IPS-18a (cell line): ENCODE measurements around the gene PGAP6.
"Not testable (repeated sequence)": the region's sequence is repeated elsewhere in the genome, so short reads cannot be mapped to it uniquely, and the experiment has no call there.

ENCODE experiments used
- H3K27ac ChIP-seq: one replicate; pipeline ENCODE4 v1.5.1; 2013; ENCODE audit warnings: low read length
- H3K27me3 ChIP-seq: one replicate; pipeline ENCODE4 v1.6.1; 2013; ENCODE audit warnings: mild to moderate bottlenecking, low read length; ENCODE audit not compliant: control insufficient read depth, insufficient read depth
- H3K36me3 ChIP-seq: one replicate; pipeline ENCODE4 v1.6.1; 2013; ENCODE audit warnings: low read depth, low read length; ENCODE audit not compliant: control insufficient read depth
- H3K4me1 ChIP-seq: one replicate; pipeline ENCODE4 v1.6.1; 2013; ENCODE audit warnings: low read depth, low read length; ENCODE audit not compliant: control insufficient read depth
- H3K4me3 ChIP-seq: one replicate; pipeline ENCODE4 v1.5.1; 2013; ENCODE audit warnings: low read length
- H3K9ac ChIP-seq: one replicate; pipeline ENCODE4 v1.6.1; 2013; ENCODE audit warnings: mild to moderate bottlenecking, low read length, moderate library complexity
- H3K9me3 ChIP-seq: one replicate; pipeline ENCODE4 v1.6.1; 2013; ENCODE audit warnings: low read depth, low read length; ENCODE audit not compliant: control insufficient read depth

The PGAP6 gene

DNA sequence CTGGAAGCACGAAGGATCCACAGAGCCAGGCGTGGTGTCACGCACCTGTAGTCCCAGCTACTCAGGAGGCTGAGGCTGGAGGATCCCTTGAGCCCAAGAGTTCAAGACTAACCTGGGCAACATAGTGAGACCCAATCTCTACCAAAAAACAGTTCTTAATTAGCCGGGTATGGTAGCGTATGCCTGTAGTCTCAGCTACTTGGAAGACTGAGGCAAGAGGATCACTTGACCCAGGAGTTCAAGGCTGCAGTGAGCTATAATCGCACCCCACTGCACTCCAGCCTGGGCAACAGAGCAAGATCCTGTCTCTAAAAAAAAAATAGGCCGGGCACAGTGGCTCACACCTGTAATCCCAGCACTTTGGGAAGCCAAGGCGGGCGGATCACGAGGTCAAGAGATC, 33.3 kb downstream of the PGAP6 start:
- H3K27me3 ChIP-seq, H3K27ac ChIP-seq, H3K9ac ChIP-seq, H3K4me1 ChIP-seq, H3K9me3 ChIP-seq, H3K4me3 ChIP-seq: not testable (repeated sequence)
- H3K36me3 ChIP-seq, result peaks cover 25% of the 10 kb centered on the region

DNA sequence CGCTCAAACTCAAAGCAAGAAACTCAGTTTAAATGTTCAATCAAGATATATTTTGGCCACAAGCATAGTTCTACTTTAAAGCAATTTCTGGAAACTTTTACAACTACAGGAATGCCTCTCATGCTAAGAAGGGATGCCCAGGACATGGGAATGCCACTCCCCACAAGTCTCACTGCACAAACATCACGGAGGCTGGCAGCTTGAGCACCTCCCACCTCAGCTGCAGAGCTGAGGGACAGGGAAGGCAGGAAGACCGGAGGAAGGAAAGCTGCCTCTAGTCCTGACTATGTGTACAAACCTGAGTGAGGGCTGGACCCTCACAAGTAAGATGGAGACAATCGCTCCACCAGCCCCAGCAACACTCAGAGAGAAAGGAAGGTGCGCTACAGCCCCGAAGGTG, 34.6 kb downstream of the PGAP6 start:
- Histone ChIP-seq H3K9ac (no peak overlapping the region), H3K4me3 (no peak overlapping the region), H3K36me3 (peaks cover 25% of the 10 kb centered on the region), H3K27ac (no peak overlapping the region), H3K27me3 (no peaks in the 10 kb centered on the region), H3K4me1 (no peaks in the 10 kb centered on the region), H3K9me3 (no peaks in the 10 kb centered on the region)

DNA sequence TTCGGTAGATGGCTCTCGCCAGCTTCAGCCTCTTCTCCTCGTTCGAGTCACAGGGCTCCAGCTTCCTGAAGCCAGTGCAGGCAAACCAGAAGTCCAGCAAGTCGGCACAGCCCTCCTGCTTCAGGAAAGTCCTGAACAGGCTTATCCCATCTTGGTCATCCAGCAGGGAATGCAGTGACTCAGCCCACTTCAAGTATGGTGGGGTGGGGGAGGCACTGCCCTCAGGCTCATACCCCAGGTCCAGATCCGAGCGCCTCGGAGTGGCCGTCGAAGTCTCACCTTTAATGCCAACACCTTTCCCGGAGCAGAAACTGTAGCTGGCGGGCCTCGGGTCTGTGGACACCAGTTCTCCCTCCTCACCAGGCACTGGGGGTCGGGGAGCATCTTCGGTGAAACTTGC, 35.2 kb downstream of the PGAP6 start:
- H3K4me3 ChIP-seq, result no peak overlapping the region
- H3K27ac ChIP-seq, result no peak overlapping the region
- H3K27me3 ChIP-seq, result no peaks in the 10 kb centered on the region
- no peaks in the 10 kb centered on the region for H3K4me1 ChIP-seq
- peaks cover 25% of the 10 kb centered on the region for H3K36me3 ChIP-seq
- no peaks in the 10 kb centered on the region for H3K9me3 ChIP-seq
- no peak overlapping the region for H3K9ac ChIP-seq

DNA sequence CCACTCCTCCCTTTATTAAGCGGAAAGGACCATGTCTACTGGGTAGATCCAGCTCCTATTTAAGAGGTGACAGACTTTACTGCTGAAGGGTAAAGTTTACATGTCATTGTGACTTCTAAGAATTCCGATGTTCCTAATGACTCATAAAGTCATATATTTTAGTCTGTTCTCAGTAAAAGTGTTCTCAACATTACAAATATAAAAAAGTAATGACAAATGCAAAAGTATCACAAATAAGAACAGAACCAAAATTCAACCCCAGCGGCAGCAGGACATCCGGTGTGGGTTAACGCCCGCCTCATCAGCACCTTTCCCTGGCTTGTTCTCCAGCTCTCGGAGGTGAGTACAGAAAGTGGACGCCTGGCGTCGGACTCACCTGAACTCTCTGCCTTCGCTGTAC, 36.0 kb downstream of the PGAP6 start:
- no peaks in the 10 kb centered on the region for H3K27me3 ChIP-seq
- H3K9me3 ChIP-seq, result no peaks in the 10 kb centered on the region
- peaks cover 25% of the 10 kb centered on the region for H3K36me3 ChIP-seq
- H3K9ac ChIP-seq, result no peak overlapping the region
- H3K27ac ChIP-seq, result no peak overlapping the region
- no peaks in the 10 kb centered on the region for H3K4me1 ChIP-seq
- no peak overlapping the region for H3K4me3 ChIP-seq

DNA sequence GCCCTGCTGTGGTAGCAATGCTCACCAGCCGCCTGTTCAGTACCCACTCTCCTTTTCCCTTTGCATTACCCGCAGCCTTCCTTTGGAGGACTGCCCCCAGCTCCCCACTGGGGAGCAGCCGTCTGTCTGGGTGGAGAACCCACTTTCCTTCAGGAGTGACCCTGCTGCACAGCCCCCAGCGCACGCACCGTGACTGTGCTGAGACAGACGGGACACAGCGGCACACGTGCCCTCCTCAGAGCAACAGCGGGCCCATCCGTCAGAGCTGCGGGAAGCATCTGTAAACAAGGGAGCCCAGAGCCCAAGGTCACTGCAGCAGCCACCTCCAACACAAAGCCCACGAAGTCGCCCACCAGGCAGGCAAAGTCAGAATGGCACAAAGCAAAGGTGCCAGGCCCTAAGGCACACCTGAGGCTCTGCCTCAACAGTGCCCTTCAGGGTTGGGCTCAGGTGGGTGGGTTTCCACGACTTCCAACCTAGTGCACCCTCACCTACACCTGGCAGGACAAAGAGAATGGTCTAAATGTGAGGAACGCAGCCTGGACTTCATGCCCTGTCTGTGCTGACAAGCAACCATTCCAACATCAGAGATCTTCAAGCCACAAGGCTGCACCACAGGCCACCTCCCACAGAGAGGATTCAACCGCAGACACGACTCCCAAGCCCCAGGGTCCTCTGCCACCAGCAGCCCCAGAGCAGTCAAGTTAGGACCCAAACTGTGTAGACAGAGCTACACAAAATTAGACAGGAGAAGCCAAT, 39.1 kb downstream of the PGAP6 start:
- Histone ChIP-seq H3K9ac (no peak overlapping the region), H3K9me3 (no peaks in the 10 kb centered on the region), H3K4me1 (no peaks in the 10 kb centered on the region), H3K27ac (no peak overlapping the region), H3K4me3 (no peak overlapping the region), H3K36me3 (peaks cover 22% of the 10 kb centered on the region), H3K27me3 (no peaks in the 10 kb centered on the region)

DNA sequence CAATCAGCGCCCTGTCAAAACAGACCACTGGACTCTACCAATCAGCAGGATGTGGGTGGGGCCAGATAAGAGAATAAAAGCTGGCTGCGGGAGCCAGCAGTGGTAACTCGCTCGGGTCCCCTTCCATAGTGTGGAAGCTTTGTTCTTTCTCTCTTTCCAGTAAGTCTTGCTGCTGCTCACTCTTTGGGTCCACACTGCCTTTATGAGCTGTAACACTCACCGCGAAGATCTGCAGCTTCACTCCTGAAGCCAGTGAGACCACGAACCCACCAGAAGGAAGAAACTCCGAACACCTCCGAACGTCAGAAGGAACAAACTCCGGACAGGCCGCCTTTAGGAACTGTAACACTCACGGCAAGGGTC, 39.8 kb downstream of the PGAP6 start:
- H3K27ac ChIP-seq, H3K27me3 ChIP-seq, H3K9me3 ChIP-seq, H3K4me3 ChIP-seq, H3K9ac ChIP-seq, H3K4me1 ChIP-seq: not testable (repeated sequence)
- H3K36me3 ChIP-seq, result peaks cover 22% of the 10 kb centered on the region

DNA sequence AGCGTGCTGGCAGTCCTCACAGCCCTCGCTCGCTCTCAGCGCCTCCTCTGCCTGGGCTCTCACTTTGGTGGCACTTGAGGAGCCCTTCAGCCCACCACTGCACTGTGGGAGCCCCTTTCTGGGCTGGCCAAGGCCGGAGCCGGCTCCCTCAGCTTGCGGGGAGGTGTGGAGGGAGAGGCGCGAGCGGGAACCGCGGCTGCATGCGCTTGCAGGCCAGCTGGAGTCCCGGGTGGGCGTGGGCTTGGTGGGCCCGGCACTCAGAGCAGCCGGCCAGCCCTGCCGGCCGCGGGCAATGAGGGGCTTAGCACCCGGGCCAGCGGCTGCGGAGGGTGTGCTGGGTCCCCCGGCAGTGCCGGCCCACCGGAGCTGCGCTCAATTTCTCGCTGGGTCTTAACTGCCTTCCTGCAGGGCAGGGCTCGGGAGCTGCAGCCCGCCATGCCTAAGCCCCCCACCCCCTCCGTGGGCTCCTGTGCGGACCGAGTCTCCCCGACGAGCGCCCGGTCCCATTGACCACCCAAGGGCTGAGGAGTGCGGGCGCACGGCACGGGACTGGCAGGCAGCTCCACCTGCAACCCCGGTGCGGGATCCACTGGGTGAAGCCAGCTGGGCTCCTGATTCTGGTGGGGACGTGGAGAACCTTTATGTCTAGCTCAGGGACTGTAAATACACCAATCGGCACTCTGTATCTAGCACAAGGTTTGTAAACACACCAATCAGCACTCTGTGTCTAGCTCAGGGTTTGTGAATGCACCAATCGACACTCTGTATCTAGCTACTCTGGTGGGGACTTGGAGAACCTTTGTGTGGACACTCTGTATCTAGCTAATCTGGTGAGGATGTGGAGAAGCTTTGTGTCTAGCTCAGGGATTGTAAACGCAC, 40.4 kb downstream of the PGAP6 start:
- not testable (repeated sequence) for H3K4me1 ChIP-seq, H3K9ac ChIP-seq, H3K27ac ChIP-seq, H3K27me3 ChIP-seq, H3K9me3 ChIP-seq, H3K4me3 ChIP-seq
- peaks cover 18% of the 10 kb centered on the region for H3K36me3 ChIP-seq

DNA sequence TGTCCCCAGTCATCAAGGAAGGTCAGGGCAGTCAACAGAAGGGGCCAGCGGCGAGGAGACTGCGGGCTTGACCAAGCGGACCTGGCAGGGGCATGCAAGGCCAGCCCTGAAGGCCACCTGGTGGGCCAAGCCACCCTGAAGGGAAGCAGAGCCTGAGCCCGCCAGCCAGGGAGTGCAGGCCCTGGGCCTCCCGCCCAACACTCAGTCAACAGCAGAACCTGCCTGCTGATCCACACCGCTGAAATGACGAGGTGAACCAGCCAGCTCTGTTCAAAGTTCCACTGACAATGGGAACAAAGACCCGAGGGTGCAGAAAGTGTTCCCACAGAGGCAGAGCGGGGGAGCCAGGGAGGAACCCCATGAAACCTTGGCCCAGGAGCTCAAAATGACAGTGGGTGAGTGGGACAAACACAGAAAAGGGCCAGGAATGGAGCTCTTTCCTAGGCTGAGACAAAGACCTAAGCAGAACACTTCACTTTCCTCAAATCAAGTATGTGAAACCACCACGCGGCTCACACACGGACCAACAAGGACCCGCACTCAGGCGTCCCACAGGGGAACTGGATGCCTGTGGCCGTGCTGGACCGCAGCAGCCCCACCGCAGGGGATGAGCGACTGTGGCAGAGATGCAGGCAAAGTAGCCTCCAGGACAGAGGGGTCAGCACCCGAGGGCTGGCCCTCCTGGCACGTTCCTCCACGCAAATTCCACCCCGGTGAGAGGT, 41.2 kb downstream of the PGAP6 start:
- Histone ChIP-seq H3K4me3 (no peak overlapping the region), H3K27me3 (no peaks in the 10 kb centered on the region), H3K27ac (no peak overlapping the region), H3K36me3 (peaks cover 10% of the 10 kb centered on the region), H3K9ac (no peak overlapping the region), H3K9me3 (no peaks in the 10 kb centered on the region), H3K4me1 (no peaks in the 10 kb centered on the region)

DNA sequence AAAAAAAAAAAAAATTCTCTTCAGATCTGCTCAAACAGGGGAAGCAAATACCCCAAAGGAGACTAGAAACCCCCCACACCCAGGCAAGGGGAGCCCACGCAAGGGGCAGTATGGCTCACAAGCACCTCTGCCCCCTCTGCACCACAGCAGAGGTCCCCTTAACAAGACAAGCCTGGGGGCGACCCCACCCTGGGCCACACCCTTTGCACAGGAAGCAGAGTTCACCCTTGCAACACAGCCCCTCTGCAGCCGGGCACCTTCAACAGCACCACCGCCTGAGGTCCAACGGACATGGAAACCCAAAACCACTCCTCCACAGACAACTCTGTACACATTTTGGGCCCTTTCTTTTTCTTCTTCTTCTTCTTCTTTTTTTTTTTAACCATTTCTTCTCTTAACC, 42.1 kb downstream of the PGAP6 start:
- Histone ChIP-seq H3K27me3 (no peaks in the 10 kb centered on the region), H3K9me3 (no peaks in the 10 kb centered on the region), H3K4me3 (no peak overlapping the region), H3K4me1 (no peaks in the 10 kb centered on the region), H3K36me3 (peaks cover 2% of the 10 kb centered on the region), H3K9ac (no peak overlapping the region), H3K27ac (no peak overlapping the region)

DNA sequence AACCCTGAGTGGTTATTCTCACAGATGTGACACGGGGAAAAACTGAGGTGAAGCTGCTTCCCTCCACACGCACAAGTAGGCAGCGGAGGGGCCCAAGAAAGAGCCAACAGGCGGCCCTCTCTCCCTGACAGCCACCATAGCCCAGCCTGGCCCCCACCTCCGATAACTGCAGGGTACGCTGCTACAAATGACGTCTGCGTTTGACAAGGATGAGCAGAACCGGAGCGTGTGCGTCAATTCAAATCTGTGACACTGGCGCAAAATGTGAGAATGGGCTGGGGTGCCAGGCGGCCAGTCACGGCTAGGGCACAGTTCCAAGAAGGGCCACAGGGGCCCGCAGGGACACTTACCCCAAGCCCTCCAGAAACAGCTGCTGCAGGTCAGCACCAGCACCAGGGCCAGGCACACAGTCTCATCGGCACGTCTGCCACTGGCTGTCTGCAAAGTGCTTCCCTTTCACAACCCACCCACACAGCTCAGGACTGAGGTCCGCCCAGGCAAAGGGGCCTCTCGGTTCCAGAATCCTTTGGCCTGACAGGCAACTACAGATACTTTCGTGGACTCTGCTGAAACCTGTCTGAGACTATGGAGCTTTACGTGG, 43.7 kb downstream of the PGAP6 start:
- Histone ChIP-seq H3K4me1 (no peaks in the 10 kb centered on the region), H3K27ac (no peak overlapping the region), H3K9me3 (no peaks in the 10 kb centered on the region), H3K9ac (no peak overlapping the region), H3K36me3 (no peaks in the 10 kb centered on the region), H3K4me3 (no peak overlapping the region), H3K27me3 (no peaks in the 10 kb centered on the region)

DNA sequence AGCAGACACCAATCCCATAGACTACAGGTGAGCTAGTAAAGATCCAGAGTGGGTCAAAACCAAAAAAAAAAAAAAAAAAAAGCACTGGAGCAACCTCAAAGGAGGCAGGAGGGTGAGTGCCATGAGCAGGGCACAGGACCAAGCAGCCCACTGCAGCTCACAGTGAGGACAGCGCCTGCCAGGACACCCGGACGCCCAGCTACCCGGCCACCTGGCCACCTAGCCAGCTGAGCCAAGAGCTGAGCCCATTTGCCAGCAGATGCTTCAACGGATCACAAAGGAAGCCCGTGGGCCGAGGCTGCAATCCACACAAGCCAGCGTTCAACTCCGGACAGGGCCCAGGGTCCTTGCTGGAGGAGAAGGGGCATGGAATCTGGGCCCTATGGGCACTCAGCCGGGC, 44.3 kb downstream of the PGAP6 start:
- Histone ChIP-seq H3K4me1 (no peaks in the 10 kb centered on the region), H3K9ac (no peak overlapping the region), H3K27me3 (no peaks in the 10 kb centered on the region), H3K27ac (no peak overlapping the region), H3K9me3 (no peaks in the 10 kb centered on the region), H3K36me3 (no peaks in the 10 kb centered on the region), H3K4me3 (no peak overlapping the region)
